HG03558 (cell line): ENCODE measurements around the gene MINPP1.
"Not testable (repeated sequence)": the region's sequence is repeated elsewhere in the genome, so short reads cannot be mapped to it uniquely, and the experiment has no call there.

Experiments used
- ATAC-seq: cut with Tn5 transposase; IDR thresholded peaks from one replicate; pipeline ENCODE4 v1.9.1; 2021; ENCODE audit warnings: moderate number of reproducible peaks; ENCODE audit not compliant: unreplicated experiment; ENCODE audit errors: extremely low read depth

MINPP1 gene

GRCh38 chr10:87559392-87559791, 54.7 kb downstream of the MINPP1 start:
- ATAC-seq = no peak

- no peak for ATAC-seq
Observed at GRCh38 chr10:87560495-87561129, 55.9 kb downstream of the MINPP1 start.

GRCh38 chr10:87562750-87563149, 58.1 kb downstream of the MINPP1 start:
- ATAC-seq = no peak

GRCh38 chr10:87565010-87565409, 60.3 kb downstream of the MINPP1 start:
- ATAC-seq = no peak

GRCh38 chr10:87575851-87576250, 71.2 kb downstream of the MINPP1 start:
- ATAC-seq = no peak

GRCh38 chr10:87578160-87578841, 73.6 kb downstream of the MINPP1 start:
- no peak for ATAC-seq

GRCh38 chr10:87578842-87579401, 74.2 kb downstream of the MINPP1 start:
- ATAC-seq = no peak

- ATAC-seq = no peak
Observed at GRCh38 chr10:87579563-87579962, 74.9 kb downstream of the MINPP1 start.

- ATAC-seq = no peak
Observed at GRCh38 chr10:87580016-87580415, 75.3 kb downstream of the MINPP1 start.

GRCh38 chr10:87585565-87586514, 81.1 kb downstream of the MINPP1 start:
- no peak for ATAC-seq

- no peak for ATAC-seq
Observed at GRCh38 chr10:87589645-87590051, 85.0 kb downstream of the MINPP1 start.

GRCh38 chr10:87590705-87591588, 86.3 kb downstream of the MINPP1 start:
- ATAC-seq = no peak

- no peak for ATAC-seq
Observed at GRCh38 chr10:87591589-87591886, 86.8 kb downstream of the MINPP1 start.

GRCh38 chr10:87592920-87593319, 88.2 kb downstream of the MINPP1 start:
- ATAC-seq = not testable (repeated sequence)

- no peak for ATAC-seq
Observed at GRCh38 chr10:87593702-87594101, 89.0 kb downstream of the MINPP1 start.

GRCh38 chr10:87594181-87594580, 89.5 kb downstream of the MINPP1 start:
- ATAC-seq = no peak

GRCh38 chr10:87594864-87595263, 90.2 kb downstream of the MINPP1 start:
- no peak for ATAC-seq

- ATAC-seq = no peak
Observed at GRCh38 chr10:87596351-87596750, 91.7 kb downstream of the MINPP1 start.

GRCh38 chr10:87598700-87599099, 94.0 kb downstream of the MINPP1 start:
- ATAC-seq = no peak

GRCh38 chr10:87600581-87600980, 95.9 kb downstream of the MINPP1 start:
- no peak for ATAC-seq
